Karpas-422 (cell line): ENCODE results near the gene IL15. TPM values are rescaled to one million over a fixed set of nuclear protein-coding genes. Genes with fewer than 3 reads are reported as not detected.

Experiments used
- DNase-seq: peaks from one replicate; pipeline ENCODE4 v3.0.0-alpha.2; 2015
- H2AFZ ChIP-seq: fragments of 200-600 bp; sonication (generic); 2 replicates; pipeline ENCODE4 v1.6.1; 2014; ENCODE audit warnings: antibody characterized with exemption, low read length, mixed read lengths
- H3K27ac ChIP-seq: fragments of 200-600 bp; sonication (generic); 2 replicates; pipeline ENCODE4 v1.5.1; 2014; ENCODE audit warnings: mild to moderate bottlenecking, low read length, moderate library complexity
- H3K27me3 ChIP-seq: fragments of 200-600 bp; sonication (generic); 2 replicates; pipeline ENCODE4 v1.6.1; 2014; ENCODE audit warnings: low read length, mixed read lengths
- H3K36me3 ChIP-seq: fragments of 200-600 bp; sonication (generic); 2 replicates; pipeline ENCODE4 v1.6.1; 2014; ENCODE audit warnings: low read length, mixed read lengths; ENCODE audit not compliant: insufficient read depth
- H3K4me1 ChIP-seq: fragments of 200-600 bp; sonication (generic); 2 replicates; pipeline ENCODE4 v1.6.1; 2014; ENCODE audit warnings: mild to moderate bottlenecking, low read length, mixed read lengths
- H3K4me2 ChIP-seq: fragments of 200-600 bp; sonication (generic); 2 replicates; pipeline ENCODE4 v1.6.1; 2014; ENCODE audit warnings: low read length, low read depth, mild to moderate bottlenecking; ENCODE audit not compliant: poor library complexity, severe bottlenecking
- H3K4me3 ChIP-seq: fragments of 200-600 bp; sonication (generic); 2 replicates; pipeline ENCODE4 v1.5.1; 2014; ENCODE audit warnings: mild to moderate bottlenecking, antibody characterized with exemption, low read length, mixed read lengths
- H3K79me2 ChIP-seq: fragments of 200-600 bp; sonication (generic); 2 replicates; pipeline ENCODE4 v1.6.1; 2014; ENCODE audit warnings: mild to moderate bottlenecking, low read length, mixed read lengths
- H3K9ac ChIP-seq: fragments of 200-600 bp; sonication (generic); 2 replicates; pipeline ENCODE4 v1.6.0; 2014; ENCODE audit warnings: low read length
- H3K9me2 ChIP-seq: fragments of 200-600 bp; sonication (generic), shearing (Covaris generic); replicated peaks from 2 replicates; pipeline ENCODE4 v1.6.0; 2014; ENCODE audit warnings: mild to moderate bottlenecking, low read length, moderate library complexity; ENCODE audit not compliant: insufficient read depth
- H3K9me3 ChIP-seq: fragments of 300-700, 200-600 bp; sonication (generic); 2 replicates; pipeline ENCODE4 v1.6.1; 2014; ENCODE audit warnings: low read length, mixed read lengths
- H4K20me1 ChIP-seq: fragments of 200-600 bp; sonication (generic); 2 replicates; pipeline ENCODE4 v1.6.1; 2014; ENCODE audit warnings: mild to moderate bottlenecking, antibody characterized with exemption, low read length, low read depth; ENCODE audit not compliant: insufficient read depth
- total RNA-seq: library from RNA; depleted of rRNA; stranded (reverse); fragments of >200 nt; shearing (Covaris generic); gene quantifications from 2 replicates; pipeline ENCODE4 v1.2.3, GENCODE V29; 2014; ENCODE audit warnings: low replicate concordance

The IL15 gene
- total RNA-seq, 1 experiment from 2014 or later = not detected

GRCh38 chr4:141768954-141769353, 132.6 kb downstream of the IL15 start:
- Histone ChIP-seq H3K9ac (no peak overlapping the region), H4K20me1 (no peaks in the 10 kb centered on the region), H3K9me3 (no peaks in the 10 kb centered on the region)

GRCh38 chr4:141771889-141772830, 135.8 kb downstream of the IL15 start:
- Histone ChIP-seq H3K79me2 (no peaks in the 10 kb centered on the region), H3K4me3 (no peak overlapping the region), H3K4me1 (no peaks in the 10 kb centered on the region), H3K36me3 (no peaks in the 10 kb centered on the region), H3K27me3 (no peaks in the 10 kb centered on the region), H3K4me2 (no peak overlapping the region), H3K9me3 (peaks cover 6% of the 10 kb centered on the region; the same call in 1 of the 2 replicates), H3K9ac (no peak overlapping the region), H3K9me2 (no peaks in the 10 kb centered on the region; the same call in 1 of the 2 replicates), H4K20me1 (no peaks in the 10 kb centered on the region), H2AFZ (no peak overlapping the region), H3K27ac (no peak overlapping the region)
- no peak for DNase-seq

More at GRCh38 chr4:141768954-141769353, 132.6 kb downstream of the IL15 start:
- DNase-seq = no peak
- Histone ChIP-seq H3K36me3 (no peaks in the 10 kb centered on the region), H3K27ac (no peak overlapping the region), H3K9me2 (no peaks in the 10 kb centered on the region; the same call in 1 of the 2 replicates), H3K4me3 (no peak overlapping the region), H3K27me3 (no peaks in the 10 kb centered on the region), H2AFZ (no peak overlapping the region), H3K4me2 (no peak overlapping the region), H3K4me1 (no peaks in the 10 kb centered on the region), H3K79me2 (no peaks in the 10 kb centered on the region)

GRCh38 chr4:141772838-141773237, 136.5 kb downstream of the IL15 start:
- H3K9ac ChIP-seq = no peak overlapping the region
- H3K4me3 ChIP-seq = no peak overlapping the region
- no peaks in the 10 kb centered on the region for H3K4me1 ChIP-seq
- no peaks in the 10 kb centered on the region for H3K27me3 ChIP-seq
- H4K20me1 ChIP-seq = no peaks in the 10 kb centered on the region
- H3K79me2 ChIP-seq = no peaks in the 10 kb centered on the region
- no peak overlapping the region for H3K27ac ChIP-seq
- H3K9me3 ChIP-seq = peaks cover 9% of the 10 kb centered on the region; the same call in 1 of the 2 replicates
- H3K36me3 ChIP-seq = no peaks in the 10 kb centered on the region
- no peak for DNase-seq
- H3K9me2 ChIP-seq = no peaks in the 10 kb centered on the region; the same call in 1 of the 2 replicates
- no peak overlapping the region for H2AFZ ChIP-seq
- H3K4me2 ChIP-seq = no peak overlapping the region

GRCh38 chr4:141782205-141782604, 145.8 kb downstream of the IL15 start:
- H4K20me1 ChIP-seq = no peaks in the 10 kb centered on the region
- no peaks in the 10 kb centered on the region for H3K9me2 ChIP-seq
- no peak overlapping the region for H3K27ac ChIP-seq
- H3K4me1 ChIP-seq = no peaks in the 10 kb centered on the region
- H2AFZ ChIP-seq = no peak overlapping the region
- H3K9me3 ChIP-seq = peaks cover 13% of the 10 kb centered on the region
- H3K9ac ChIP-seq = no peak overlapping the region
- no peak overlapping the region for H3K4me3 ChIP-seq
- H3K79me2 ChIP-seq = no peaks in the 10 kb centered on the region
- H3K27me3 ChIP-seq = no peaks in the 10 kb centered on the region
- H3K4me2 ChIP-seq = no peak overlapping the region
- no peak for DNase-seq
- no peaks in the 10 kb centered on the region for H3K36me3 ChIP-seq
